ENCODE results near the gene CCL26. TPM values are rescaled to one million over a fixed set of nuclear protein-coding genes. Genes with fewer than 3 reads are reported as not detected.
"Not testable (repeated sequence)": the region's sequence is repeated elsewhere in the genome, so short reads cannot be mapped to it uniquely, and the experiment has no call there.

CCL26 gene
- total RNA-seq, 1 donor from 2014 or later, result 0.89 TPM

DNA sequence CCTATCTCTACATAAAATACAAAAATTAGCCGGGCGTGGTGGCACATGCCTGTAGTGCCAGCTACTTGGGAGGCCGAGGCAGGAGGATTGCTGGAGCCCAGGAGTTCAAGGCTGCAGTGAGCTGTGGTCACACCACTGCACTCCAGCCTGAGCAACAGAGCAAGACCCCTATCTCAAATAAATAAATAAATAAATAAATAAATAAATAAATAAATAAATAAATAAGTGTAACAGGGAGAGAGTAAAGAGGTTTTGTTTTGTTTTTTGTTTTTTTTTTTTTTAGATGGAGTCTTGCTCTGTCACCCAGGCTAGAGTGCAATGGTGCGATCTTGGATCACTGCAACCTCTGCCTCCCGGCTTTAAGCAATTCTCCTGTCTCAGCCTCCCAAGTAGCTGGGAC, 20.6 kb upstream of the CCL26 start:
- DNase-seq (ENCODE audit: low spot score), result not testable (repeated sequence)

DNA sequence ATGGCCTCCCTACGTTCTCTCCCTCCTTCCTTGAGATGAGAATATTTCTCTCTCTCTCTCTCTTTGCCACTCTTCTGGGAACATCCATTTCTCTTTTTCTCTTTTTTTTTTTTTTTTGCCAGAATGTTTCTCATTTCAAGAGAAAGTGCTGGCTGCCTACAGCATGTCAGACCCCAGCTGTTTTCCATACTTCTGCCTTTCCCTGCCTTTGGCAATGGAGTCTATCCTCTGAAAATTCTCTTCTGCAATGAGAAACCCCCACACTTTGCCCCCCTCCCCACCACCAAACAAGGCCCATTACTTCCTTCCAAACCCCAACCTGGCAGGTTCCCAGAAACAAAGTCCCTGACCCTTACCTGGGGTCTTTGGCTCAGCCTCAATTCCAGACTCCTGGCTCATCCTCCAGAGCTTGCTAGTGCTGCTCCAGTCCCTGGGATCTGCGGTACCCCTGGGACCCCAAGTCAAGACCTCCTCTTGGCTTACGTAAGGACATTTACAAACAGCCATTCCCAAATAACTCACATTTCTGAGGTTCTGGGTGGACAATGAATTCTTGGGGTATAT, 17.4 kb upstream of the CCL26 start:
- DNase-seq (ENCODE audit: low spot score), result no peak

DNA sequence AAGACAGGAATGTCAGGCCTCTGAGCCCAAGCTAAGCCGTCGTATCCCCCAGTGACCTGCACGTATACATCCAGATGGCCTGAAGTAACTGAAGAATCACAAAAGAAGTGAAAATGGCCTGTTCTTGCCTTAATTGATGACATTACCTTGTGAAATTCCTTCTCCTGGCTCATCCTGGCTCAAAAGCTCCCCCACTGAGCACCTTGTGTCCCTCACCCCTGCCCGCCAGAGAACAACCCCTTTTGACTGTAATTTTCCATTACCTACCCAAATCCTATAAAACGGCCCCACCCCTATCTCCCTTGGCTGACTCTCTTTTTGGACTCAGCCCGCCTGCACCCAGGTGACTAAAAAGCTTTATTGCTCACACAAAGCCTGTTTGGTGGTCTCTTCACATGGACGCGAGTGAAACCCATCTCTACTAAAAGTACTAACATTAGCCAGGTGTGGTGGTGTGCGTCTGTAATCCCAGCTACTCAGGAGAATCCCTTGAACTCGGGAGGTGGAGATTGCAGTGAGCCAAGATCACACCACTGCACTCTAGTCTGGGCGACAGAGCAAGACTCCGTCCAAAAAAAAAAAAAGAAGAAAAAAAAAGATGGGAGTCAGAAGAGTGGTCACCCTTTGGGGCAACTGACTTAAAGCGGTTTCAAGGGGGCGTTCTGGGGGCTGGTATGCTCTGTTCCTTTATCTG, 16.3 kb upstream of the CCL26 start:
- DNase-seq (ENCODE audit: low spot score), result not testable (repeated sequence)

DNA sequence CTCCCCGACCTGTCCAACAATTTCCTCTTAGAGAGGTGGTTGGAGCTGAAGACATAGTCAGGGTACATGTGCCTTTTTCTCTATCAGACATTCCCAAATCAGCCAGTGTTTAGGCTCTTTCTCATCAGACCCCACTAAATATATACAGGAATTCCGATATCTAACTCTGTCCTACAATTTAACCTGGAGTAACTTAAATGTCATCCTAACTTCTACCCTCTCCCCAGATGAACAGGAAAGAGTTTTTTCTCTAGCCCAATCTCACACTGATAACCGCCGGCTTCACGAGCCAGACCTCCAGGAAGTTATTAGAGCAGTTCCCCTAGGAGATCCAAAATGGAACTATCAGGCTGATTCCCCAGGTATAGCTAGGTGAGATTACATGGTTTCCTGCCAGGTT, 11.0 kb upstream of the CCL26 start:
- not testable (repeated sequence) for DNase-seq (ENCODE audit: low spot score)

DNA sequence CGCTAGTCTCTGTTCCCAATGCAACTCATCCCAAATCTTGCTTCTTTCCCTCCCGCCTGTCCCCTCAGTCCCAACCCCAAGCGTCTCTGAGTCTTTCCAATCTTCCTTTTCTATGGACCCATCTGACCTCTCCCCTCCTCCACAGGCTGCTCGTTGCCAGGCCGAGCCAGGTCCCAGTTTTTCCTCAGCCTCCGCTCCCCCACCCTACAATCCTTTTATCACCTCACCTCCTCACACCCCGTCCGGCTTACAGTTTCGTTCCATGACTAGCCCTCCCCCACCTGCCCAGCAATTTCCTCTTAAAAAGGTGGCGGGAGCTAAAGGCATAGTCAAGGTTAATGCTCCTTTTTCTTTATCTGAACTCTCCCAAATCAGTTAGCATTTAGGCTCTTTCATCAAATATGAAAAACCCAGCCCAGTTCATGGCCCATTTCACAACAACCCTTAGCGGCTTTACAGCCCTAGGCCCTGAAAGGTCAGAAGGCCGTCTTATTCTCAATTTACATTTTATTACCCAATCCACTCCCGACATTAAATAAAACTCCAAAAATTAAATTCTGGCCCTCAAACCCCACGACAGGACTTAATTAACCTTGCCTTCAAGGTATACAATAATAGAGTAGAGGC, 8.7 kb upstream of the CCL26 start:
- not testable (repeated sequence) for DNase-seq (ENCODE audit: low spot score)

DNA sequence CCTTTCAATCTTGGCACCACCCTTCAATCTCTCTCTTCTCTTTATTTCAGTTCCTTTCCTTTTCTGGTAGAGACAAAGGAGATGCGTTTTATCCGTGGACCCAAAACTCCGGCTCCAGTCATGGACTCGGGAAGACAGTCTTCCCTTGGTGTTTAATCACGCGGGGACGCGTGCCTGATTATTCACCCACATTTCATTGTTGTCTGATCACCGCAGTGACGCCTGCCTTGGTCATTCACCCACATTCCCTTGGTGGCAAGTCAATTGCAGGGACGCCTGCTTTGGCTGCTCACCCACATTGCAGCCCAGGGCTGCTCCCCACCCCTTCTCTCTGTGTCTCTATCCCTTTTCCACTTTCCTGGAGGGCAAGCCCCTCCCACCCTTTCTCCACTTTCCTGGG, 7.5 kb upstream of the CCL26 start:
- not testable (repeated sequence) for DNase-seq (ENCODE audit: low spot score)

DNA sequence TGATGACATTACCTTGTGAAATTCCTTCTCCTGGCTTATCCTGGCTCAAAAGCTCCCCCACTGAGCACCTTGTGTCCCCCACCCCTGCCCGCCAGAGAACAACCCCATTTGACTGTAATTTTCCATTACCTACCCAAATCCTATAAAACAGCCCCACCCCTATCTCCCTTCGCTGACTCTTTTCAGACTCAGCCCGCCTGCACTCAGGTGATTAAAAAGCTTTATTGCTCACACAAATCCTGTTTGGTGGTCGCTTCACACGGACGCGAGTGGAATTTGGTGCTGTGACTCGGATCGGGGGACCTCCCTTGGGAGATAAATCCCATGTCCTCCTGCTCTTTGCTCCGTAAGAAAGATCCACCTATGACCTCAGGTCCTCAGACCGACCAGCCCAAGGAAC, 7.0 kb upstream of the CCL26 start:
- not testable (repeated sequence) for DNase-seq (ENCODE audit: low spot score)

DNA sequence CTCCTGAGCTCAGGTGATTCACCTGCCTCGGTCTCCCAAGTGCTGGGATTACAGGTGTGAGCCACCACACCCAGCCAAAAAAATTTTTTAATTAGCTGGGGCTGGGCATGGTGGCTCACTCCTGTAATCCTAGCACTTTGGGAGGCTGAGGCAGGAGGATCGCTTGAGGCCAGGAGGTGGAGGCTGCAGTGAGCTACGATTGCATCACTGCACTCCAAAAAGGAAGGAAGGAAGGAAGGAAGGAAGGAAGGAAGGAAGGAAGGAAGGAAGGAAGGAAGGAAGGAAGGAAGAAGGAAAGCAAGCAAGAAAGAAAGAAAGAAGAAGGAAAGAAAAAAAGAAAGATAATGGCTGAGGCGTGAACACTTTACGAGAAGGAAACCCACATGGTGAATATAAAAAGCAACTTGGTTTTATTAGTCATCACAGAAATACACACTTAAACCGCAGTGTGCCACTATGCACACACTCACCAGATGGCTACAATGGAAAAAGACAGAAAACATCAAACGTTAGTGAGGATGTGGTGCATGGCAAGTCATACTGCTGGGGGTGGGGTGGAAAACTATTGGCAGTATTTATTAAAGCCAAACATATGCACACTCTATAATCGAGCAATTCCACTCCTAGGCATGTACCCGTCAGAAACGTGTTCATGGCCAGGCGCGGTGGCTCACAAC, 4.4 kb upstream of the CCL26 start:
- no peak for DNase-seq (ENCODE audit: low spot score)

DNA sequence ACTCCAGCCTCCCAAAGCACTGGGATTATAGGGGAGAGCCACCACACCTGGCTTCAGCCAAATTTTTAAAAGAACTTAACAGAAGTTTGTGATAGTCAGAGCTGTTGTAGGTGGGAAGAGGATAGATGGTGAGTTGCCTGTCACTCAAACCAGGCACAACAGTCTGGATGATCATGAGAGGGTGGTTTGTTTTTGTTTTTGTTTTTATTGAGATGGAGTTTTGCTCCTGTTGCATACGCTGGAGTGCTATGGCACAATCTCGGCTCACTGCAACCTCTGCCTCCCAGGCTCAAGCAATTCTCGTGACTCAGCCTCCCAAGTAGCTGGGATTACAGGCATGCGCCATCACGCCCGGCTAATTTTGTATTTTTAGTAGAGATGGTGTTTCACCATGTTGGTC, 1.9 kb upstream of the CCL26 start:
- not testable (repeated sequence) for DNase-seq (ENCODE audit: low spot score)

DNA sequence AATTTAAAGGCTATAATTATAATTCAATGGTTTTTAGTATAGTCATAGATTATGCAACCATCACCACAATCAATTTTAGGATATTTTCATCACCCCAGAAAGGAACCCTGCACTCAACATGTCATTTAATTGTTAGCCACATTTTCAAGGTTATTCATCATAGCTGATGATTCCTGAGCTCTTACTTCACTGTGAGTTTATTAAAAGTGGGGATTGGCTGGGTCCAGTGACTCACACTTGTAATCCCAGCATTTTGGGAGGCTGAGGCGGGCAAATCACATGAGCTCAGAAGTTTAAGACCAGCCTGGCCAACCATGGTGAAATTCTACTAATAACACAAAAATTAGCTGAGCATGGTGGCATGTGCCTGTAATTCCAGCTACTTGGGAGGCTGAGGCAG, 787 bp downstream of the CCL26 start:
- DNase-seq (ENCODE audit: low spot score), result no peak

DNA sequence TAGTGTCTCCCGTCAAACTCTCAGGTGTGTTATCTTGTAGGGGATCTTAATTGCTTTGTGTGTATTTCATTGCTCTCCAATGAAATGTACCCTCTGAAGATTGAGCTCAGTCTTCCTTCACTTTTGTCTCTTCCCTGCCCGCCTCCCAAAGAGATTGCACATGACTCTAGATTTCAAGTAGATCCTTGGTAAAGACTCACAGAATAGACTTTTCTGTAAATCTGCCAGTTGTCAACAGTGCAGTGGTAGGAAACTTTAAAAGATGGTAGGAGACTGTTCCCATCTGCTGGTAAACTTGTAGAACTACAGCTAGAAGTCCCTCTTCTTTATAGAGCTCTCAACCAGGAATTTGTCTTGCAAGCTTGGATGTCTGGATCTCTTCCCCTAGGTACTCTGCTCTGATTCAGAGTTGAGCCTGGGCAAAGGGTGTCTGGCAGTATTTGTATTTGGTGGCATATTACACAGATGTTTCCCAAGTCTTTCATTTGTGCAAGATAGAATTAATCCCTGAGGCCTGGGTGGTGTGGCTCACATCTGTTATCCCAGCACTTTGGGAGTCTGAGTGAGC, 9.6 kb downstream of the CCL26 start:
- no peak for DNase-seq (ENCODE audit: low spot score)

DNA sequence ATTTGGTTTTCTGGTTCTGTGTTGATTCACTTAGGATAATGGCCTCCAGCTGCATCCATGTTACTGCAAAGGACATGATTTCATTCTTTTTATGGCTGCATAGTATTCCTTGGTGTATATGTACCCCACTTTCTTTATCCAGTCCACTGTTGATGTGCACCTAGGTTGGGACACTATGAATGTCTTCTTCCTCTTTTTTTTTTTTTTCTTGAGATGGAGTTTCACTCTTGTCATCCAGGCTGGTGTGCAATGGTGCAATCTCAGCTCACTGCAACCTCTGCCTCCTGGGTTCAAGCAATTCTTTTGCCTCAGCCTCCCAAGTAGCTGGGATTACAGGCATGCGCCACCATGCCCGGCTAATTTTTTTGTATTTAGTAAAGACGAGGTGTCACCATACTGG, 10.2 kb downstream of the CCL26 start:
- not testable (repeated sequence) for DNase-seq (ENCODE audit: low spot score)

DNA sequence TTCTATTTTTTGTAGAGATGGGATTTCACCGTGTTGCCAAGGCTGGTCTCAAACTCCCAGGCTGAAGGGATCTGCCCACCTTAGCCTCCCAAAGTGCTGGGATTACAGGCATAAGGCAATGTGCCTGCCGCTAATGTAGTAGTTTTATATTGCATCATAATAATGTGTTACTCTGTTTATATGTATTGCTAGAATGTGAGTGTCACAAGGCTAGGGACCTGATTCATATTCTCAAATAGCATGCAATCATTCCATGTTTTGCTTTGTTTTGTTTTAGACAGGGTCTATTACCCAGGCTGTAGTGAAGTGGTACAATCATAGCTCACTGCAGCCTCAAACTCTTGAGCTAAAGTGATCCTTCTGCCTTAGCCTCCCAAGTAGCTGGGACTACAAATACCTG, 13.5 kb downstream of the CCL26 start:
- no peak for DNase-seq (ENCODE audit: low spot score)

DNA sequence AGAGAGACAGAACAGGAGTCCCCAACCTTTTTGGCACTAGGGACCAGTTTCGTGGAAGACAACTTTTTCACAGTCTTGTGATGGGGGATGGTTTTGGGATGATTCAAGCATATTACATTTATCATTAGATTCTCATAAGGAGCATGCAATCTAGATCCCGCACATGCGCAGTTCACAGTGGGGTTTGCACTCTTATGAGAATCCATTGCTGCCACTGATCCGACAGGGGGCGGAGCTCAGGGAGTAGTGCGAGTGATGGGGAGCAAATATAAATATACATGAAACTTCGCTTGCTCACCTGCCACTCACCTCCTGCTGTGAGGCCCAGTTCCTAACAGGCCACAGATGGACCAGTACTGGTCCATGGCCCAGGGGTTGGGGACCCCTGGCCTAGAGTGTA, 14.2 kb downstream of the CCL26 start:
- no peak for DNase-seq (ENCODE audit: low spot score)

DNA sequence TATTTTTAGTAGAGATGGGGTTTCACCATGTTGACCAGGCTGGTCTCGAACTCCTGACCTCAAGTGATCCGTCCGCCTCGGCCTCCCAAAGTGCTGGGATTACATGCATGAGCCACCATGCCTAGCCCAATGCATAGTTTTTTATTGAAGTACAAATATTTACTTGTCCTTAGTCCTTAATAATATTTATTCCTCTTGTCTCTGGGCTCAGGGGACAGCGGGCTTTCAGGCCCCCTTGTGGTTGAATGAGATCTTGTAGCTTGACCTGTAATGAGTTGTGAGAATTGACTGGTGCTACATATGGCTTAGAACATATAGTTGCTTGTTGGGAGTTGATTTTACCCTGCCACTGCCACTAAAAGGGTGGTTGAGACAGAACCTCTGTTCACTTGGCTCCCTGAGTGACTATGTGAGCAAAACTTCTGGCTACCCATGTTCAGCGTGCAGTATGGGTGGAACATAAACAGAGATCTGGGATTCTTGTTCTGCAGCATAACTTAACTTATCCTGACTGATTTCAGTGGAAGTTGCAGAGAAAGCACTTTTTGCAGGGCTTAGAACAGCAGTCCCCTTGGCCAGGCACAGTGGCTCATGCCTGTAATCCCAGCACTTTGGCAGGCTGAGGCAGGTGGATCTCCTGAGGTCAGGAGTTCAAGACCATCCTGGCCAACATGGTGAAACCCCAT, 14.9 kb downstream of the CCL26 start:
- no peak for DNase-seq (ENCODE audit: low spot score)

DNA sequence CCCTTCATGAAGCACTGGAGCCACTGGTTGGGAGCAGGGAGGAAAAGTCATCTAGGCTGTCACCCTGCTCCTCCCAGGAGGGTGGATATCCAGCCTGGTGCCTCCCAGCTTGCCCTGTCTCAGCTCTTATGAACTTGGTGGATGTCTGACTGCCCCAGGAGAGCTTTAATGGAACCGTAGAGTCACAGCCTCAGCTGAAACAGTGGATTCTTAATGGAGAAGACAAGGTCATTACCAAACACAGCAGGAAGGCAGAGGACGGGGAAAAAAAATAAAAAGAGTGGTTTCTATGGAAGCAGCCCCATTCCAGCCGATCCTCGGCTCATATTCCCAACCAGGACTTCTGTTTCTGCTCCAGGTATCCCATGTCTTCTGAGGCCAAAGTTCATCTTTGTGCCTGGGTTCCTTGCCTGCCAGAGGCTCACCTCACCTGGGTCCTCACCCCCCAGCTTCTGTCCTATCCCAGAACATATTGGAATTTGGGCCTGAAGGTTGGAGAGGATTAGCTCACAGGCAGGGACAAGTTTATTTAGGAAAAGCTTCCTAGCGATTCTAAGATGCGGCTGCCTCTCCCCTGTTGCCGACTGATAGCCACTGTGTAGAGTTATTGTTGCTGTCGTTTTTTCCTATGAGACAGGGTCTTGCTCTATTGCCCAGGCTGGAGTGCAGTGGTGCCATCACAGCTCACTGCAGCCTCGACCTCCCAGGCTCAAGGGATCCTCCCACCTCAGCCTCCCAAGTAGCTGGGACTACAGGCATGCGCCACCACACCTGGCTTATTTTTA, 15.6 kb downstream of the CCL26 start:
- no peak for DNase-seq (ENCODE audit: low spot score)

DNA sequence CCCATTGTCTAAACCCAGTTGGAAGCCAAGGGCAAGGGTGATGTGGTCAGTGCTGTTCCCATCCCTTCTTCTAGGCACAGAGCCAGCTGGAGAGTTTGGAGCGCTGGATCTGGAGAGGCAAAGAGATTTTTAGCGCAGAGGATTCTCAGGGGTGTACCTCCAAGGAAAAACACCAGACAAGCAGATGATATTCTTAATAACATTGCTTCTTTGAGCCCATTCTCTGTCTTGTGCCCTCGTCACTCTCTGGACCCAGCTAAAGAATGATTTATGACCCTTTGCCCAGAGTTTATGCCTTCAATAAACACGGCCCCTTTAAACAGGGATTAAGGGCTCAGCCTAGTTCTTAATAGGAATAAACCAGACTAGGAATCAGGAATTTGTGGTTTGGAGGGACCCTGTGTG, 28.6 kb downstream of the CCL26 start:
- DNase-seq (ENCODE audit: low spot score), result no peak

DNA sequence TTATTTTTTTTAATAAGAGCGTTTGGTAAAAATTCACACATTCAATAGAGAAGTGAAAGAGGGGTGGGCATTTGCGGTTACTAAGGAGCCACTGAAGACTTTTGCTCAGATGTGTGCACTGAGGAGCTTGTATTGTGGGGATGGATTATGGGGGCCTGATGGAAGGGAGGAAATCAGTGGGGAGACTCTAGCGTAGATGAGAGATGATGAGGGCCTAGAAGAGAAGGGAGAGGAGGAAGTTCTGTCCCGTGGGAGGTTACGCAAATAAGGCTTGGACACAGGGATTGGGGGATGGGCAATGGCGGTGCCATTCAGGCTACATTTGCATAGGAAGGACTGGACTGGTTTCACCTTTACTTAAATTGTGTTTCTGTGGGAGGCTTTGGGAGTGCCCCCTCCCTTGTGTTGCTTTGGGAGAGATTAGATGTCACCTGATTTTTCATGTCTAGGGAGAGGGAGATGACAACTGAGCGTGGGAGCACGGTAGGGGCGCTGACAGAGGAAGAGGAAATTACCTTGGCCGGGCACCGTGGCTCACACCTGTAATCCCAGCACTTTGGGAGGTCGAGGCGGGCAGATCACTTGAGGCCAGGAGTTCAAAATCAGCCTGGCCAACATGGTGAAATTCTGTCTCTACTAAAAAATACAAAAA, 31.0 kb downstream of the CCL26 start:
- peak; percentile 61 for DNase-seq (ENCODE audit: low spot score)

DNA sequence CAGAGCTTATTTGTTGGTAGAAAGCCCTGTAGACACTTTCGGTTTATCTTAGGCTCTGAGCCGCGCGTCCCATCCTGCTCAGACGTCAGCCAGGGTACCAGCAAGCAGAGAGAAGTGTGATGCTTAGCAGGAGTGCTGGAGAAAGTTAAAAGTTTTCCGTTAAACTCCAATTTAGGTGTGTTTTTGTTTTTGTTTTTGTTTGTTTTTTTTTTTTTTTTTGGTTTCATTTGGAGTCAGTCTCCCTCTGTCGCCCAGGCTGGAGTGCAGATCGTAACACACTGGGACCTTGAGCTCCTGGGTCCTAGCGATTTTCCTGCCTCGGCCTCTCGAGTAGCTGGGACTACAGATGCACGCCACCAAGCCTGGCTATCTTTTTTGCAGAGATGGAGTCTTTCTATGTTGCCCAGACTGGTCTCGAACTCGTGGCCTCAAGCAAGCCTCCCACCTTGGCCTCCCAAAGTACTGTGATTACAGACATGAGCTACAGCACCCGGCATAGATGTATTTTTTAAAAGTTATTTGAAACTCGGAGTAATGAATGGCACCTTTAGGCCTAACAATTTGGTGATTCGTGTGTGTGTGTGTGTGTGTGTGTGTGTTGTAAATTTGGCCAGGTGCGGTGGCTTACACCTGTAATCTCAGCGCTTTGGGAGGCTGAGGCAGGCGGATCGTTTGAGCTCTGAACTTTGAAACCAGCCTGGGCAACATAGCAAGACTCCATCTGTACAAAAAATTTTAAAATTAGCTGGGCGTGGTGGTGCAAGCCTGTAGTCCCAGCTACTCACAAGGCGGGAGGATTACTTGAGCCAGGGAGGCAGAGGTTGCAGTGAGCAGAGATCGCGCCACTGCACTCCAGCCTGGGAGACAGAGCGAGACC, 32.0 kb downstream of the CCL26 start:
- DNase-seq (ENCODE audit: low spot score), result peak; percentile 46

All from mucosa of gallbladder (tissue), 1 donor.